ENCODE data around the gene GUCD1.

GRCh38 chr22:24529898-24530297 is 25.0 kb downstream of the GUCD1 start:
- TF ChIP-seq CTCF (IDR thresholded peaks at IDR 0.05) (no peak), POLR2A (IDR thresholded peaks at IDR 0.05) (no peak)
